Measurements from ENCODE around the gene FOXK1.
A peak's percentile ranks its signal among the peaks of the same experiment; 100 is the strongest.

Gene FOXK1

GRCh38 chr7:4722960-4723630 lies 41.0 kb downstream of the FOXK1 start:
- no peak for DNase-seq (ENCODE audit: low read depth in 2 of 2)

DNA sequence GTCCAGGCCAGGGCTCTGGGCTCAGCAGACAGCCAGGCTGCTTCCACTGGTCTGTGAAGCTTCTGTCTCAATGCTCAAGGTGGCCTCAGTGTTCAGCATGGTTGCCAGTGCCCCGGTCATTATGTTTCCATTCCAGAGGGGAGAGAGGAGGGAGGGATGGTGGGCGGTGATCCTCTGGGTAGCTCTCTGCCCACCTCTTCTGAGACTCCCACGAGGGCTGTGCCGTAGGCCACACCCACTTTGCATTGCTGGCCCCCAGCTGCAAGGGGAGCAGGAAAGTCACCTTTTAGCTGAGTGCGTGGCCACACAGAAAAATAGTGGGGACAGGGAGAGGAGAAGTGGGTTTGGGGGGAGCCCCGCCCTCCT lies 42.5 kb downstream of the FOXK1 start:
- no peak for DNase-seq (ENCODE audit: low read depth in 2 of 2)

DNA sequence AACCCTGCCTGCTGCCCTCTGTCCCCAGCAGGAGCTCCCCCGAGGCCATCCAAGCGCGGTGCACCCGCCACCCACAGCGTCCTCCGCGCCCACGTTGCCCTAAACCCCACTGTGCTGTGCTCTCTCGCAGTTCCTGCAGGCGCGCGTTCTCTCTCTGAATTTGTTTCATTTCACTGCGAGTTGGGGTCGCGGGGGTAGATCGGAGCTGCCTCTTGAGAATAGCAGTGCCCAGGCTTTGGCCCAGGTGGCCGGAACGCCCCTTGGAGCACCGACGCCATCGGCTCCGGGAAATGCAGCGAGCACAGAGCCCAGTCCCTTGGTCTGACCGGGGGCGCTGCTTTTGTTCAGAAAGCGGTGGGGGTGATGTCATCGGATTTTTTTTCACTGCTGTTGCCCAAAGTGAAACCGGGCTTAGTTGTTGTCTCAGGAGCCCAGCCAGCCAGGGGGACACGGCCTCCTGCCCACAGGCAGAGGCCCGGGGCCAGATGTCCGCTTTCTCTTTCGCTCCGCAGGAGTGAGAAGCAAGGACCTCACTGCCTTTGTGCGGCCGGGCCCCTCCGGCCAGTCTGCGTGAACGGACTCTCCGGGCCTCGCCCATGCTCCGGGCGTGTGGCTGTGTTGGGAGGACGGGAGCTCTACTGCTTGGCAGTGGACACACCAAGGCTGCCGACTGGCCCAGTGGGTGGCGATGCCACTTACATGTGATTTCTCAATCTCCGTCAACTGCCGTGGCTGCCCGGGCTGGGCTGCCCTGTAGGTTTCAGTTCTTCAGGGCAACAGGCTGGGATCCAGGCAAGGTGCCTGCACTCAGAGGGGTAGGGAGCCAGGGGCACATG lies 43.1 kb downstream of the FOXK1 start:
- DNase-seq (ENCODE audit: low read depth in 2 of 2): peak; percentile 38 to 43

DNA sequence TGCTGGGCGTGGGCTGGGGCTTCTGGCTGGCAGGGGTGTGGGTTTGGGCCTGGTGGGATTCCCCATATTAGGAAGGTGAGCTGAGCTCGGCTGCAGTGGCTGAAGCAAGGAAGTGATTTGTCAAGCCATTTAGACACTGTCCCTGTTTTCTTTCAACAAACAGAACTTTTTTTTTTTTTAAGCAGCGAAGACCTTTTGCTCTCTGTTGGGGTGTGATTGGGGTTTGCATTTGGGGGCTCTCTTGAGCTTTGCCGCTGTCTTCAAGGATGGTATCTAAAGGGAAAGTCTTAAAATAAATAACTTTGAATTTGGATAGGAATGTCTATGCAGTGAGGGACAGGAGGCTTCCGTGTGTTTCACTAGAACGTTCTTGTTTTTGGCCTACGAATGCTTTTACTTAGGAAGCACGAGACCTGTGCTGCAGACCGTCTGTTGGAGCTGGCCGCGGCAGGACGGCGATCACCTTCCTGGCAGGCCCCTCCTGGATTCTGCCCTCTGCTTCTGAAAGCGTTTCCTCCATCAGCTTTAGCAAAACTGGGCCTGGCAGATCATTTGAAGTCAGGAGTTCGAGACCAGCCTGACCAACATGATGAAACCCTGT lies 43.9 kb downstream of the FOXK1 start:
- DNase-seq (ENCODE audit: low read depth in 2 of 2): no peak

GRCh38 chr7:4726566-4726965 lies 44.5 kb downstream of the FOXK1 start:
- DNase-seq (ENCODE audit: low read depth in 2 of 2): no peak

DNA sequence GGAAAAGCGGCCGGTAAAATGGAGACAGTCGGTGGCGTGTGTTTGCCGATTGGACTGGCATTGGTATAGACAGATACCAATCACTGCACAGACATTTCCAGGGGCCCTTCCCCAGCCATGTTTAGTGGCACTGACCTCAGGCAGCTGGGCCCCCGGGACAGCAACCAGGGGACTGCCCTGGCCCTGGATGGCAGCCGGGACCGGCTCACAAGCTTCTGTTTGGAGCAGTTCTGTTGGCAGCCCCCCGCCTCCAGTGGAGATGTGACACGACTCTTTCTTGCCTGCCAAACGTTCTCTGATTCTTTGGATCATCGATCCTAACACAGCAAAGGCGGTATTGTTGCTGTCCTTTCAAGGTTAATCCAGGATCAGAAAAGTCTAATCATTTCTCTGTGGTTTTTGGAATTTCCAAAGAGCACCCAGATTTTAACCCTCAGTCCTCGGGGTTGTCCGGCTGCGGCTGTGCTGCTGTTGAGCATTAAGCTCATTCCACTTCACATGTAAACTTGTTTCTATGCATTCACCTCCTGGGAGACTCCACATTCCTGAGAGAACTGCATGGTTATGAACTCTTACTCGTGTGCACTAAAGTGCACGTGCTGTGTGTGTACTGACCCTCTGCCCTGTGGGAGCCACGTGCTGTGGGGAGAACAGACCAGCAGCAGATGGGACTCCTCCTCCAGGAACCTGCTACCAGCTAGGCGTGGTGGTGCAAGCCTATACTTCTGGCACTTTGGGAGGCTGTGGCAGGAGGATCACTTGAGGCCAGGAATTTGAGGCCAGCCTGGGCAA lies 46.0 kb downstream of the FOXK1 start:
- DNase-seq (ENCODE audit: low read depth in 2 of 2): no peak

DNA sequence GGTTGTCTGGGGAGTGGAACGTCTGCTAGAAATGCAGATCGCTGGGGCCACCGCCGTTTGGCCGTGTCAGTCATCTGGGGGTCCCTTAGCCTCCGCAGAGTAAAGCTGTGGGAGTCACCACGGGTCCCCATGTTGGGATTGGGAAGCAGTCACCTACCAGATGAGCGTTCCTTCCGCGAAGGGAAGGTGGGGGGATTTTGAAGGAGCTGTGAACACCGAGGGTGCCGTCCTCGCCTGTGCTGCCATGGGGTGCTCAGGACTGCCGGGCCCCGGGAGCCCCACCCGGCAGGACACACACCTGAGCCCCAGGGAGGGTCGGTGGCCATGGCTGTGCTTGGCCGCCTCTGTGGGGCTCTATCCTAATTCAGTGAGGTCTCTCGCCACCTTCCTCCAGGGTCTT lies 47.2 kb downstream of the FOXK1 start:
- DNase-seq (ENCODE audit: low read depth in 2 of 2): no peak

GRCh38 chr7:4730276-4730675 lies 48.2 kb downstream of the FOXK1 start:
- DNase-seq (ENCODE audit: low read depth in 2 of 2): no peak

- no peak for DNase-seq (ENCODE audit: low read depth in 2 of 2)
These were observed 48.9 kb downstream of the FOXK1 start for GRCh38 chr7:4730971-4731370.

DNA sequence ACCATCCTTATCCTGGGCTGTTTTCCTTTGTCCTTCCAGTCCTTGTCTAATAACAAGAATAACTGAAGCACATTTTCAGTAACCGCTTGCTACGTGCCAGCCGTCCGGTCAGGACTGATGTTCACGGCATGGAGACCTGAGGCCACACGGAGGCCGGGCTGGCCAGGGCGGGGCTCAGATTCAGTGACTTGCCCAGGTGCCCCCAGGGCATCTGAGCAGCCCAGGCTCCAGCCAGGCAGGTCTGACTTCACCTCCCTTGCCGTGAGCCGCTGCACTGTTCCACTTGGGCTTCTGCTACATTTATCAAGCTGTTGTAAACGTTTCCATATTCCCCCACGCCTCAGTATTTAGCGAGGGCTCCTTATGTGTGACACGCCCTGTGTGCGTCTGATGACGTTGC lies 49.7 kb downstream of the FOXK1 start:
- DNase-seq (ENCODE audit: low read depth in 2 of 2): no peak

GRCh38 chr7:4733936-4734528 lies 51.9 kb downstream of the FOXK1 start:
- DNase-seq (ENCODE audit: low read depth in 2 of 2): no peak

DNA sequence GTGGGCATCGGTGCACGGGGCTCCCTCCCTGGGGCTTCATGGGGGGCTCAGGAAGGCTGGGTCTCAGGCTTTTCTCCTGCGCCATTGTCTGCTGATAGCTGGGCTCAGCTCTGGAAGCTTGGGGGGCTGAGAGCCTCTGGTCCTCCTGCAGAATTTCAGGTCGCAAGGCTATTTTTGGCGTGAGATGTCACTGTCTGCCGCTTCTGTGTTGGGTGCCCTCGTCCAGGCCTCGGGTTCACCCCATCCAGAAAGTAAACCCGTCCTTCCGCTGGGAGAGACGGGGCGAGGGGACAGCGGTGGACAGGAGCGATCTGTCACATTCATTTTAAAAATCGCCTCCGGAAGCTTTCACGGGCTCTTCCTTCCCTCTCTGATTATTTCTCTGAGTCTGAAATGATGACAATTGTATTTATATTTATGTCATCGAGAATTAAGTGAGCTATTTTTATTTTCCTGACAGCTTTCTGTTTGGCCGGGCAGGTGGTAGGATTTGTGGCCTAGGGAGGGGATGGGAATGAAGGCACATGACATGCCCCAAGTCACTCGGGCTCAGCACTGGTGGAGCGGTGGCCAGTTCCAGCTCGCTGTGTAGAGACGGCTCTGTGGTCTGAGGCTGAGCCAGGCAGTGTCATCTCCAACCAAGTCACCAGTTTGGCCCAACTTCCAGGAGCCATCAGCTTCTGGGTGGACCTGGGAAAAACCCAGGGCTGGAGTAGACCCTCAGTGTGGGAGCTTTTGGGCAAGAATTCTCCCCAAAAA lies 52.7 kb downstream of the FOXK1 start:
- no peak for DNase-seq (ENCODE audit: low read depth in 2 of 2)

DNA sequence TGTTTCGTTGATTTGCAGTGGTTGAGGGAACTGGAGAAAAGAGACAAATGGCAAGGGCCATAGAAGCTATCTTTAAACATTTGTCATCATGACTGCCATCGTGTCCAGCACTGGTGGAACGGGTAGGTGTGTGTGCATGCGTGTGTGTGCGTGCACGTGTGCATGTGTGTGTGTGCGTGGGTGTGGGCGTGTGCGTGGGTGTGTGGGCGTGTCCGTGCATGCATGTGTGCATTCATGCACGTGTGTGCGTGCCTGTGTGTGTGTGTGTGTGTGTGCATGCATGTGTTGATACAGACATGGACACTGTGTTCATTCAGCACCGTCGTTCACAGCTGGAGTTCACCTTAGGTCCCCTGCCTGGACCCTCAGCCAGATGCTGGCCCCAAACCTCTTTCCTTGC lies 55.2 kb downstream of the FOXK1 start:
- no peak for DNase-seq (ENCODE audit: low read depth in 2 of 2)

GRCh38 chr7:4738711-4739527 lies 56.8 kb downstream of the FOXK1 start:
- no peak for DNase-seq (ENCODE audit: low read depth in 2 of 2)

DNA sequence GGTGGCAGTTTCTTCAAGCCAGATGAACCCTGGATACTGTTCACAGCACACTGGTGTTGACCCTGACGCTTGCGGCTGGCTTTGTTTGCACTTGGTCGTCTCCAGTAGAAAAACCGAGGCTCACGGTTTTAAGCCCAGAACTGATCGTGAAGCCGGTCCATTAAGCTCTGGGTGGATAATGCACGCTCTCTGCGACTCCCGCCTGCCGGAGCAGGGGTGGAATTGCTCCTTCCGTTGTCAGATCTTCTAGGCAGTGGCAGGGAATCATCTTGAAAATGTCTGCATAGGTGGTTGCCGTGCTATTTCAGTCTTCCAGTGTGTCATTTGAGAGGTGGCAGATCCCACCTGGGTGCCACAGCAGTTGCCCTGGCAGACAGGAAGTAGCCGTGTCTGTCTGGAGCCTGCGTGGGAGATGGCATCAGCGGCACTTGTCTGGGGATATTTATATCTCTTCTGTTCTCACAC lies 57.5 kb downstream of the FOXK1 start:
- DNase-seq (ENCODE audit: low read depth in 2 of 2): no peak

GRCh38 chr7:4740796-4741195 lies 58.7 kb downstream of the FOXK1 start:
- DNase-seq (ENCODE audit: low read depth in 2 of 2): no peak

- no peak for DNase-seq (ENCODE audit: low read depth in 2 of 2)
These were observed 60.0 kb downstream of the FOXK1 start for GRCh38 chr7:4742051-4742573.

DNA sequence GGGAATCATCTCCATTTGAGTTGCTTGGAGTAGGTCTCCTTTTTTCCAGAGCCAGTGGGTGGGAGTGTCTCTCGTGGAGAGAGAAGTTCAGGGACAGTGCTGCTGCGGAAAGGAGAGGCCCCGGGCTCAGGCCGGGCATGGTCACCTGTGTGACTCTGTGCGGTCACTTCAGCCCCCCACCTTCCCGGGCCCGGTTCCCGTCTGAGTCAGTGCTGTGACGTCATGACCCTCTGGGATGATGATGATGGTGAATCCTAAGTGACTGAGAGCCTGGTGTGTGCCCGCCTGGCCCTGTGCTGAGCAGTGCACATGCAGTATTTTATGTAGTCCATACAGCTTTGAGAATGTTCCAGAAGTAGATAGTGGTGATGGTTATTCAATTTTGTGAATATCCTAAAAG lies 60.8 kb downstream of the FOXK1 start:
- DNase-seq (ENCODE audit: low read depth in 2 of 2): no peak

DNA sequence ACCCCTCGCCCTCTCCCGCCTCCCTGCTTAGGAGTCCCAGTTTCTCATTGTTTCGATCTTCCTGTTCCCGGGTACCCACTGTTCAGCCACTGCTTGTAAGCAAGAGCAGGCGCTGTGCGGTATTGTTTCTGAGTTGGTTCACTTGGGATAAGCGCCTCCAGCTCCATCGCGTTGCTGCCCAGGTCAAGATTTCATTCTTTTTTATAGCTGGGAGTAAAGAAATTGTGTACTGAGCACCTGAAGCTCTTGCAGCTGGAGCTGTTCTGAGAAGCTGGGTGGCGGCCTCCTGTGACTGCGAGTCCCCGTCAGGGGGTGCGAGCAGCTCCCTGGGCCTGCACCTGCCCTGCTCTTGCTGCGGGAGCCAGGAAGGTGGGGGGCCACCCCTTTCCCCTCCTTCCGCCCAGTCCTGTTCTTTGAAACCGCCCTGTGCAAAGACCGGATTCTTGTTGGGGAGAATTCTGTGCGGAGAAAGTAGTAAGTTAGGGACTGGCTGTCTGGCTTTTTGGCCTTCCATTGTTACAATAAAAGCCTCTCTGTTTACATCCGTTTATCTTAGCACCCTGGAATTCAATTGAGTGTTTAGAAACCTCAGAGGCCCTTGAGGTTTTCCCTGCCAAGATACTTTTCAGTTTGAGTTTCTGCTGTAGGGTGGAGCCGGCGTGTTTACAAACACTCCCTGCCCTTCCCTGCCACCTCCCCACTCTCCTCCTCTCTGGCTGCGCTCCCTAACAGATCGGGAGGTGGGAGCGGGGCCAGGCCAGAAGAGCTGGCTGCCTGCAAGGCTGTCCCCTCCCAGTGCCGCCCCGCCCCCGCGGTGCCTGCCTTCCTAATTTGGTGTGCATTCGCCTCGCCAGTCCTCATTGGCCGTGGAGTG lies 62.5 kb downstream of the FOXK1 start:
- peak; percentile 65 to 66 for DNase-seq (ENCODE audit: low read depth in 2 of 2)
